ENCODE measurements around the gene USP51.
"Not testable (repeated sequence)": the region's sequence is repeated elsewhere in the genome, so short reads cannot be mapped to it uniquely, and the experiment has no call there.

The USP51 gene

DNA sequence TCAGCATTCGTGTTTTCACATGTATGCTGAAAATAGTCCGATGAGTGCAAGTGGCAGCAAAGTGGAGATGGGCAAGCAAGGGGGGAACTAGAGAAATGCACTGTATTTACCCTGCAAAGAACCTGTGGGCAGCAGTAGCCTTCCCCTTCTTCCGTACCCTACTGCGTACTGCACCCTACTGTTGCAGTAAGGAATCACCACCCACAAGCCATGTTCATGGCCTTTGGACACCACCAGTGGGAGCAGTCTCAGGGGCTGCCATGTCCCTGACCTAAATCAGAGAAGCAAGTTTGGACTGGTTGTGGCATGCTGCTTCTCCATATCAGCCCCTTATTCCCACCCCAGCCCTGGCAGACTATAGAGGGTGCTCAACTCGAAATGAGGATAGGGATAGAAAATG, 25.6 kb downstream of the USP51 start:
- DNase-seq: not testable (repeated sequence)

DNA sequence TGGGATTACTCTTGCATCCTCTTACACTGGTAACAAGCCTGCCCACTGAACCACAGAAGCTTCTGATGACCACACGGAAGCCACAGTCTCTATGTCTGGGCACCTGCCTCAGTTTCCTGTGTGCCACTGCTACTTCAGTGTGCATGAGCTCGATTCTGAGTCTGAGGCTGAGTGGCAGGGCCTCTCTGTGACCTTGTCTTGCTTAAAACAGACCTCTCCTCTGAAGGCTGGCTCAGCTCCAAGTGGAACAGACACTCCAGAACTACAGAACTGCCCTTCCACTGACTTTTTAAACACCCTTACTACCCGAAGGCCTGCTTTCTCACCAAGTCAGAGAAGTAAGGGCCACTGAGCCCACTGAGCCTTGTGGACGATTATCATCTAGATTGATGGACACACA, 29.7 kb downstream of the USP51 start:
- DNase-seq: not testable (repeated sequence)

DNA sequence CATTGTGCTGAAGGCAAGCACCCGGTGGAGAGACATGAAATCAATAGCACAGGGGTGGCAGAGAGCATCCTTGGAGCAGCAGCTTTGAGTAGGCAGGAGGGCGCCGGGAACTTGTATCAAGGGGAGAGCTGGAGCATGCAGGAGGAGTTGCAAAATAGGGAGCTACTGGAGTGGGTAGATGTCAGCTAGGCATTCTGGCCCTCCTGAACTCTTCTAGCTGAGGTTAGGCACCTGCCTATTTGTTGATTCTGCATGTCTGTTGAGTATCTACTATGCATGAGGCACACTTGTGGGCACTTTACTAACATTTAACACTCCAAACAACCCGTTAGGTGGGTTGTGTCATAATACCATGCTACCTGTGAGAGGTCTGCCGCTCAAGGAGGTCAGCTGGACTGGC, 30.2 kb downstream of the USP51 start:
- DNase-seq: not testable (repeated sequence)

GRCh38 chrX:55455708-55456107, 33.9 kb downstream of the USP51 start:
- DNase-seq: not testable (repeated sequence)

DNA sequence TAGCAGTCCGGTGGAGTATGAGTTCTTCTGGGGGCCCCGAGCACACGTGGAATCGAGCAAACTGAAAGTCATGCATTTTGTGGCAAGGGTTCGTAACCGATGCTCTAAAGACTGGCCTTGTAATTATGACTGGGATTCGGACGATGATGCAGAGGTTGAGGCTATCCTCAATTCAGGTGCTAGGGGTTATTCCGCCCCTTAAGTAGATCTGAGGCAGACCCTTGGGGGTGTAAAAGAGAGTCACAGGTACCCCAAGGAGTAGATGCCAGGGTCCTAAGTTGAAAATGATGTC, 36.9 kb downstream of the USP51 start:
- DNase-seq: peak in 1 of 2 donors; percentile 1

- peak; percentile 66 to 70 for DNase-seq
Measured at GRCh38 chrX:55451990-55452832, 37.4 kb downstream of the USP51 start, which contains the start of gene MAGEH1. Gene MAGEH1, plus strand, starts transcription at chrX:55452127. Its CDS starts 248 bp downstream, at chrX:55452375.

- no peak for DNase-seq
Measured at GRCh38 chrX:55451626-55451989, 38.0 kb downstream of the USP51 start.

DNA sequence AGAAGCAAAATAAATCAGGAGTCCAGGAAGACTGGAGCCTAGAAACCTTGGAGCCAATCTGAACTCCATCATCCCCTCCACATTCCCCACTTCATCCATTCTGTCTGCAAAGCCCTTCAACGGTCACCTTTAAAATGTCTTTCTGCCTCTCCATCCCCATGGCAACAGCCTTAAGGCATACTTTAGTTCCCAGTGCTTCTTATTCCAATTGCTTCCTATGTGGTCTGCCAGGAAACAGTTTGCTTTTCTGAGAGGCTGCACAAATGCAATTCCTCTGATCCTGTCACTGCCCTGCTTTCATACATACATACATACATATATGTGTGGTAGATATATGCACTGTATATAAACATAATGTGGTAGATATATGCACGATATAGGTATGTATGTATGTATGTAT, 38.5 kb downstream of the USP51 start:
- DNase-seq: no peak

DNA sequence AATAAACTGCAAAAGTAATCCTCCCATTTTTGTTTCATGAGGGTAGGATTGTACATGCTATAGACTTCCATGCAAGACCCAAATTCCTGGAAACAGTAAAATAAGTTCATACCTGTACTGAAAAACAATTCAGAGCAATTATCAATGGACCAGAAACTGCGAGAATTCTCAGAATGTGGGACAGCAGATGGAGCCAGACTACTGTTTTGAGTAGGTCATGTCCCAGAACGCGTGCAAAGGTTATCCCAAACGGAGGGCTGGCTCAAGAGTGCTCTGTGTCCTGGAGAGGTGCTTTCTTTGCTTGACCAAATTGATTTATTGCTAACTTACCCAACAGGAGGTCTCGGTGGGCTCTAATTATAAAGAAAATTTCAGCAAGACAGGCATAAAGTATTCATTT, 39.4 kb downstream of the USP51 start:
- DNase-seq: no peak

DNA sequence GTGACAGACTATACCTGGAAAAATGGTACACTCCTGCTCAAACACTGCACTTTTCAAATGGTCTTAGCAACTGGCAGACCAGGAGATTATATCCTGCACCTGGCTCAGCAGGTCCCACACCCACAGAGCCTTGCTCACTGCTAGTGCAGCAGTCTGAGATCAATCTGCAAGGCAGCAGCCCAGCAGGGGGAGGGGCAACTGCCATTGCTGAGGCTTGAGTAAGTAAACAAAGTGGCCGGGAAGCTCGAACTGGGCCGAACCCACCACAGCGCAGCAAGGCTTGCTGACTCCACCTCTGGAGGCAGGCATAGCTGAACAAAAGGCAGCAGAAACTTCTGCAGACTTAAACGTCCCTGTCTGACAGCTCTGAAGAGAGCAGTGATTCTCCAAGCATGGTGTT, 46.2 kb downstream of the USP51 start:
- not testable (repeated sequence) for DNase-seq

Measured in activated CD4-positive, alpha-beta T cell treated with anti-CD3 and anti-CD28 coated beads for 4 hours (primary cell).